SK-N-SH treated with all-trans-retinoic acid at 6 μM for 48 hours (cell line): ENCODE measurements around the gene SEMA6D.

Experiments
- ARNTL ChIP-seq: fragments of 450-650 bp; formaldehyde crosslinking; IDR thresholded peaks from 2 replicates; pipeline ENCODE4 v1.5.0; 2020; ENCODE audit warnings: low read depth, mild to moderate bottlenecking, moderate library complexity, borderline replicate concordance
- CREB5 ChIP-seq: fragments of 250-450 bp; sonication (Bioruptor Pico); IDR thresholded peaks from 2 replicates; pipeline ENCODE4 v1.5.1; 2020; ENCODE audit warnings: low read depth, mild to moderate bottlenecking, moderate library complexity
- CSRNP3 ChIP-seq: fragments of 250-450 bp; sonication (Bioruptor Pico); IDR thresholded peaks from 2 replicates; pipeline ENCODE4 v1.5.1; 2021; ENCODE audit warnings: mild to moderate bottlenecking, moderate library complexity
- PATZ1 ChIP-seq: fragments of 250-450 bp; sonication (Bioruptor Pico); IDR thresholded peaks from 2 replicates; pipeline ENCODE4 v1.8.0; 2020; ENCODE audit warnings: mild to moderate bottlenecking, moderate library complexity, borderline replicate concordance
- TCF4 ChIP-seq: fragments of 250-450 bp; sonication (Bioruptor Pico); IDR thresholded peaks from 2 replicates; pipeline ENCODE4 v1.8.0; 2021; ENCODE audit warnings: mild to moderate bottlenecking, moderate library complexity, borderline replicate concordance

GRCh38 chr15:47791161-47791560 is 73.9 kb downstream of the SEMA6D start:
- TF ChIP-seq TCF4 (CRISPR knock-in tag) = no peak
- no peak for TF ChIP-seq PATZ1 (CRISPR knock-in tag)
- TF ChIP-seq CREB5 = no peak
- TF ChIP-seq ARNTL (CRISPR knock-in tag) = no peak
- TF ChIP-seq CSRNP3 (CRISPR knock-in tag) = no peak
